HTERT RPE-1 (cell line): ENCODE results near the gene CPED1.
"Not testable (repeated sequence)": the region's sequence is repeated elsewhere in the genome, so short reads cannot be mapped to it uniquely, and the experiment has no call there.

Experiments
- in situ Hi-C: fragments of 300-500 bp; cut with MboI; formaldehyde crosslinking; loops from 4 replicates; pipeline ENCODE4 v1.14.3; 2020; ENCODE audit warnings: low sequenced_read_pairs

Gene CPED1

GRCh38 chr7:121219026-121219425, 230.5 kb downstream of the CPED1 start:
- in situ Hi-C loops: no loop called here

- in situ Hi-C loops: not testable (repeated sequence)
Observed at GRCh38 chr7:121221108-121221507, 232.6 kb downstream of the CPED1 start.

DNA sequence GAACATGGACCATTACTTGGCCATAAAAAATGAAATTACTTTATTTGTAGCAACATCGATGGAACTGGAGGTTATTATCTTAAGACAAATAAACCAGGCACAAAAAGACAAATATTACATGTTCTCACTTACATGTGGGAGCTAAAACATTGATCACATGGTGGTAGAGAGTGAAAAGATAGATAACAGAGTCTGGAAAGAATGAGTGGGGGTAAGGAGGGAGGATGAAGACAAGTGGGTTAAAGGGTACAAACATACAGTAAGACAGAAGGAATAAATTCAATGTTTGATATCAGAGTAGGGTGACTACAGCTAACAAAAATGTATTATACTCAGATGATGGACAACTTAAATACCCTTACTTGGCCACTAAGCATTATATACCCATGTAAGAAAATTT, 240.3 kb downstream of the CPED1 start:
- in situ Hi-C loops: no loop called here

GRCh38 chr7:121235201-121235600, 246.7 kb downstream of the CPED1 start:
- in situ Hi-C loops: no loop called here

- in situ Hi-C loops: no loop called here
Observed at GRCh38 chr7:121237601-121238000, 249.1 kb downstream of the CPED1 start.

- in situ Hi-C loops: no loop called here
Observed at GRCh38 chr7:121244120-121244870, 255.8 kb downstream of the CPED1 start.

DNA sequence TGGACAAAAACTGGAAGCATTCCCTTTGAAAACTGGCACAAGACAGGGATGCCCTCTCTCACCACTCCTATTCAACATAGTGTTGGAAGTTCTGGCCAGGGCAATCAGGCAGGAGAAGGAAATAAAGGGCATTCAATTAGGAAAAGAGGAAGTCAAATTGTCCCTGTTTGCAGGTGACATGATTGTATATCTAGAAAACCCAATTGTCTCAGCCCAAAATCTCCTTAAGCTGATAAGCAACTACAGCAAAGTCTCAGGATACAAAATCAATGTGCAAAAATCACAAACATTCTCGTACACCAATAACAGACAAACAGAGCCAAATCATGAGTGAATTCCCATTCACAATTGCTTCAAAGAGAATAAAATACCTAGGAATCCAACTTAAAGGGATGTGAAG, 262.9 kb downstream of the CPED1 start:
- in situ Hi-C loops: not testable (repeated sequence)

DNA sequence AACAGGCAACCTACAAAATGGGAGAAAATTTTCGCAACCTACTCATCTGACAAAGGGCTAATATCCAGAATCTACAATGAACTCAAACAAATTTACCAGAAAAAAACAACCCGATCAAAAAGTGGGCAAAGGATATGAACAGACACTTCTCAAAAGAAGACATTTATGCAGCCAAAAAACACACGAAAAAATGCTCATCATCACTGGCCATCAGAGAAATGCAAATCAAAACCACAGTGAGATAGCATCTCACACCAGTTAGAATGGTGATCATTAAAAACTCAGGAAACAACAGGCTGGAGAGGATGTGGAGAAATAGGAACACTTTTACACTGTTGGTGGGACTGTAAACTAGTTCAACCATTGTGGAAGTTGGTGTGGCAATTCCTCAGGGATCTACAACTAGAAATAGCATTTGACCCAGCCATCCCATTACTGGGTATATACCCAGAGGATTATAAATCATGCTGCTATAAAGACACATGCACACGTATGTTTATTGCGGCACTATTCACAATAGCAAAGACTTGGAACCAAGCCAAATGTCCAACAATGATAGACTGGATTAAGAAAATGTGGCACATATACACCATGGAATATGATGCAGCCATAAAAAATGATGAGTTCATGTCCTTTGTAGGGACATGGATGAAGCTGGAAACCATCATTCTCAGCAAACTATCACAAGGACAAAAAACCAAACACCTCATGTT, 264.2 kb downstream of the CPED1 start:
- in situ Hi-C loops: not testable (repeated sequence)

DNA sequence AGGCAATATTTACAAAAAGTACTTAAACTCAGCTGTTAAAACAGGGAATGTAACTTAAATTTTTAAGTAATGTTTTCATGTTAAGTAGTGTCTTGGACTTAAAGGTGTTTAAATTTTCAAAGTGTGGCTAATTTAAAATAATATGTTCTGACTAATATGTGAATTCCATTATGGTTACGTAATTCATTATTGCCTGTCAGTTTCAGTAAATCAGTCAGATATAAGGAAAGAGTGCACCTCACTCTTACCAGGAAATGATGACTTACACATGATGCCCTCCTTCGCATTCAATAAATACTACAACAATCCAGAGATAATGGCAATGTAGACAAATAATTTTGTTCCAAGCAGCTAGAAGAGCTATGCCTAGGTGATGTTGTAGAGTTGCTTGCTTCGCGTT, 271.3 kb downstream of the CPED1 start:
- in situ Hi-C loops: no loop called here

GRCh38 chr7:121261207-121261884, 272.8 kb downstream of the CPED1 start:
- in situ Hi-C loops: no loop called here

DNA sequence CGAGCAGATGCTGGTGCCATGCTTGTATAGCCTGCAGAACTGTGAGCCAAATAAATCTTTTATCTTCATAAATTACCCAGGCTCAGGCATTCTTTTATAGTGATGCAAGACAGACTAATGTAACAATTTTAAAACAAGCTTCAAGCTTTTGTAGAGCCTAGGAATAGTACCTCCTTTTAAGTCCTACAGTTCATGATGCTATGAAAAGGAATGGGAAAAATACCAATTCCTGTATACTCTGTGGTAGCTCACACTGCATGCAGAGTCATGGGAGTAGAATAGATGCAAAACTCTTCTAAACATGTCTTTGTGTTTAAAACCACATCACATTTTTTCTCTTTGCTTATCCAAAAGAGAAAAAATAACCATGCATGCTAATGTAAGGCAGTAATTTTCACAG, 273.7 kb downstream of the CPED1 start:
- in situ Hi-C loops: no loop called here

- in situ Hi-C loops: no loop called here
Observed at GRCh38 chr7:121262969-121263368, 274.5 kb downstream of the CPED1 start.

- in situ Hi-C loops: no loop called here
Observed at GRCh38 chr7:121266307-121266894, 277.9 kb downstream of the CPED1 start.

DNA sequence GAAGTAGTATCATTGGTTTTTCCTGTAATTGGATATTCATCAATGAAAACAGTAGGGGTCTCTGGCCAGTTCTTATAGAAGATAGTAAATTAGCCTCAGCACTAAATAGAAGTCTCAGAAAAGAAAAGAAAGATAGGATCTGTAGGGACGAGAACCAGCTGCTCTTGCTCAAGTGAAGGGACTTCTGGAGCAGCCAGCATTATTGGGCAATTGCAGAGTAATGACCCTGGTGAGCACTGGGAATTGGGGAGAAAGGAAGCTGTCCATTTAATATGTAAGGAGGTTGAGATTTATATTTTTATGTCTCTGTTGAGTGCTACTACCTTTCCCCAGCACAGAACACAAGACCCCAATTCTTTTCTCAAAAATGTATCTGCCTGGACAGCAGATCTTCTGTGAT, 279.1 kb downstream of the CPED1 start:
- in situ Hi-C loops: no loop called here

DNA sequence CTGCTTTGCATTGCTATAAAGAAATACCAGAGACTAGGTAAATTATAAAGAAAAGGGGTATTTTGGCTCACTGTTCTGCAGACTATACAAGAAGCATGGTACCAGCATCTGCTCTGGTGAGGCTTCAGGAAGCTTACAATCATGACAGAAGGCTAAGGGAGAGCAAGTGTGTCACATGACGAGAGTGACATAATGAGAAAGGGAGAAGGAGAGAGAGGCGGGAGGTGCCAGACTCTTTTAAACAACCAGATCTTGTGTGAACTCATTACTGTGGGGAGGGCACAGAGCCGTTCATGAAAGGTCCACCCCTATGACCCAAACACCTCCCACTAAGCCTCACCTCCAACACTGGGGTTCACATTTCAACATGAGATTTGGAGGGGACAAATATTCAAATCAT, 281.3 kb downstream of the CPED1 start:
- in situ Hi-C loops: no loop called here

GRCh38 chr7:121271098-121271497, 282.6 kb downstream of the CPED1 start:
- in situ Hi-C loops: no loop called here

DNA sequence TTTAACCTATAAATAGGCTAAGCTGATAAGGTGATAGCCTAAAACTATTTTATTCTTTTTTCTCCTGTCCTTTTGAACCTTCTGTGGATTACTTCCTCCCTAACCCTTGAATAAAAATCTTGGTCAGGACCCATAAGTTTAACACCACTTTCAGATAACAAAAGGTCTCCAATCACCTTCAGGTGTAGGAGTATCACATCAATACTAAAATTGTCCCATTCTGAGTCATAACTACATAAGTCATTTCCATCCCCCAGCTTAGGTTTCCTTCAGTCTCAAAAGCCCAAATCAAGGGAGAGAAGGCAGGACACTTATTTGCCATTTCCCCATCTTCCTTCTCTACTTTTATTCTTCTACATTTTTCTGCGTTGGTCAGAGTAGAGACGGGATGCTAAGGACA, 283.4 kb downstream of the CPED1 start:
- in situ Hi-C loops: no loop called here

- in situ Hi-C loops: no loop called here
Observed at GRCh38 chr7:121272676-121273075, 284.2 kb downstream of the CPED1 start.

- in situ Hi-C loops: no loop called here
Observed at GRCh38 chr7:121273467-121274167, 285.1 kb downstream of the CPED1 start.

- in situ Hi-C loops: no loop called here
Observed at GRCh38 chr7:121274467-121274866, 286.0 kb downstream of the CPED1 start.

GRCh38 chr7:121275204-121275603, 286.7 kb downstream of the CPED1 start:
- in situ Hi-C loops: no loop called here
